Urinary bladder (tissue), 4 donors: ENCODE data around the gene ANKRD63. TPM values are rescaled to one million over a fixed set of nuclear protein-coding genes. Genes with fewer than 3 reads are reported as not detected.

ENCODE experiments used
- DNase-seq: peaks from one replicate; pipeline ENCODE4 v3.0.0-alpha.2; 2015; ENCODE audit errors: extremely low spot score
- H3K27ac ChIP-seq: one replicate; pipeline ENCODE4 v1.5.1; 2013; ENCODE audit warnings: low read depth, mild to moderate bottlenecking, moderate library complexity
- H3K36me3 ChIP-seq: one replicate; pipeline ENCODE4 v1.6.1; 2013; ENCODE audit warnings: mild to moderate bottlenecking, moderate library complexity; ENCODE audit not compliant: insufficient read depth
- H3K4me1 ChIP-seq: one replicate; pipeline ENCODE4 v1.6.1; 2013; ENCODE audit warnings: mild to moderate bottlenecking, moderate library complexity; ENCODE audit not compliant: insufficient read depth
- H3K4me3 ChIP-seq: one replicate; pipeline ENCODE4 v1.5.1; 2013; ENCODE audit warnings: low read depth, low read length
- WGBS: extraction: QIAGEN DNeasy Blood & Tissue Kit; methylation state at CpG from one replicate; pipeline ENCODE4 v1.1.7; 2013; 5-methylcytosine and 5-hydroxymethylcytosine counted together
- polyA plus RNA-seq: library from polyadenylated mRNA; stranded (reverse); fragments of 200-250 nt; gene quantifications from one replicate; pipeline ENCODE4 v1.2.3, GENCODE V29; 2013
- total RNA-seq: library from RNA; depleted of rRNA; stranded (reverse); fragments of >200 nt; gene quantifications from one replicate; pipeline ENCODE4 v1.2.3, GENCODE V29; 2014
- donor health status: healthy with polysubstance abuse.
- donor health status: healthy.

Gene ANKRD63
- total and polyA plus RNA-seq, 2 donors: not detected

- H3K27ac ChIP-seq: no peak overlapping the region
- DNase-seq: no peak
- H3K4me3 ChIP-seq: no peak overlapping the region
- H3K4me1 ChIP-seq: no peaks in the 10 kb centered on the region
- no peaks in the 10 kb centered on the region for H3K36me3 ChIP-seq
- 63% methylated on average over 7 of the region's 7 CpGs for WGBS
Observed at GRCh38 chr15:40259021-40259420, 23.8 kb downstream of the ANKRD63 start.

DNA sequence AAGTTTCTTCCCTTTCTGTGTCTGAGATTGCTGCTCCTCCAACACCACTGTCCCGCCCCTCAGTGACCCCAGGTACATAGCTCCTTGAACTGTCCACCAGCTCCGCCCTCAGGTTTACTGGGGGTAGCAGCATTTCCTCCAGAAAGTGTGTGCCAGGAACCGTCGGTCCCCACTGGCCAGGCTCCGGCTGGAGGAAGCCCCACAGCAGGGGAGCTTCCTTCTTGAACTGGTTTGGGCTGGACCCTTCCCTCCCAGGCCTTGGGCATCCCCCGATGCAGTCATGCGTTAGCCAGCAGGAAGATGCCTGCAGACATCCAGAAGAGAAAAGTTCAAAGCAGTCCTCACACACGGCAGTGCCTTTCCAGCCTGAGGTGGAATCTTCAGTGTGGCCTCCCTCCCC, 24.3 kb downstream of the ANKRD63 start:
- WGBS: 64% methylated on average over 8 of the region's 8 CpGs
- no peak for DNase-seq
- H3K36me3 ChIP-seq: no peaks in the 10 kb centered on the region
- no peak overlapping the region for H3K27ac ChIP-seq
- no peak overlapping the region for H3K4me3 ChIP-seq
- no peaks in the 10 kb centered on the region for H3K4me1 ChIP-seq

GRCh38 chr15:40257656-40258450, 25.0 kb downstream of the ANKRD63 start:
- DNase-seq: no peak
- Histone ChIP-seq H3K36me3 (no peaks in the 10 kb centered on the region), H3K27ac (no peak overlapping the region), H3K4me1 (no peaks in the 10 kb centered on the region), H3K4me3 (no peak overlapping the region)
- 81% methylated on average over 9 of the region's 9 CpGs for WGBS

DNA sequence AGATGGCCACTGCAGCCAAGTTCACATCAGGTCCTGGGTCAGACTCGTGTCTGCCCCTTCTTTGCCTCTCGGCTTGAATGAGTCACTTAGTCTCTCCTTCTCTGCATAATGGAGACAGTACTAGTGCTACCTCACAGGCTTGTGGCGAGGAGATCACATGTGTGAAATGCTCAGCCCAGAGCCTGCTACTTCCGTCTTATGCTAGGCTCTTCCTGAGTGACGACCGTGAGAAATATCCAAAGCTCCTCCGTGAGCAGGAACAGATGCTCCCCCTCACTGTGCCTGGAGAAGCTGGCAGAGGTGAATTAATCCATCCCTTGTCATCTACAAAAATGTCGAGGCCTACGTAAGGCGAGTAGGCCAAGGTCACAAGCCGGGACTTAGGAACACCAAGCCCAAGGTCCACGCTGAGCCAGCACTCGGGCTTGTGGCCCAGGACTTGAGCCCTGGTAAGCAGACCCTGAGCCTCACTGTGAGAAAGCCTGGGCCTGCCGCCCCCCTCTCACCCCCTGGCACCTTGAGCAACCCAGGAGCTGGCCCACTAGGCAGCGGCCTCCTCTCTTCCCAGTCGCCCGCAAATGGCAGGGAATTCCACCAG, 26.1 kb downstream of the ANKRD63 start:
- Histone ChIP-seq H3K27ac (no peak overlapping the region), H3K4me3 (no peak overlapping the region), H3K4me1 (no peaks in the 10 kb centered on the region), H3K36me3 (no peaks in the 10 kb centered on the region)
- WGBS: 91% methylated on average over 17 of the region's 17 CpGs
- DNase-seq: no peak

GRCh38 chr15:40255033-40255432, 27.8 kb downstream of the ANKRD63 start:
- H3K4me1 ChIP-seq: no peaks in the 10 kb centered on the region
- no peak overlapping the region for H3K4me3 ChIP-seq
- no peaks in the 10 kb centered on the region for H3K36me3 ChIP-seq
- H3K27ac ChIP-seq: no peak overlapping the region
- no peak for DNase-seq
- 96% methylated on average over 4 of the region's 4 CpGs for WGBS

DNA sequence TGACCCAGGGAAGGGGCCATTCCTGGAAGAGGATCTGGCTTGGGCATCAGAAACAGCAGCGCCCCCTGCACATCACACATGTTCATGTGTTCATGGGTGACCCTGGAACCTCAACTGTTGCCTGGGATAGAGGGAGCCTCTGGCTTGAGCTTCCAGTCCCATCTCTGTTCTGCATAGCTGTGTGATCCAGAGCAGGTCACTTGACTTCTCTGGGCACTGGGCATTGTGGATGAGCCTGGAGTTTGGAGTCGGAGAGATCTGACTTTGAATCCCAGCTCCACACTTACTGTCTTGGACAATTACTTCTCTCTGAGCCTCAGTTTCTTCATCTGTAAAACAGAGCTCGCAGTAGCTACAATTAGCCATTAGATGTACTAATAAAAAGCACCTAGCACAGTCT, 28.4 kb downstream of the ANKRD63 start:
- no peaks in the 10 kb centered on the region for H3K4me1 ChIP-seq
- H3K36me3 ChIP-seq: no peaks in the 10 kb centered on the region
- H3K27ac ChIP-seq: no peak overlapping the region
- DNase-seq: no peak
- H3K4me3 ChIP-seq: no peak overlapping the region
- 96% methylated on average over 3 of the region's 3 CpGs for WGBS

DNA sequence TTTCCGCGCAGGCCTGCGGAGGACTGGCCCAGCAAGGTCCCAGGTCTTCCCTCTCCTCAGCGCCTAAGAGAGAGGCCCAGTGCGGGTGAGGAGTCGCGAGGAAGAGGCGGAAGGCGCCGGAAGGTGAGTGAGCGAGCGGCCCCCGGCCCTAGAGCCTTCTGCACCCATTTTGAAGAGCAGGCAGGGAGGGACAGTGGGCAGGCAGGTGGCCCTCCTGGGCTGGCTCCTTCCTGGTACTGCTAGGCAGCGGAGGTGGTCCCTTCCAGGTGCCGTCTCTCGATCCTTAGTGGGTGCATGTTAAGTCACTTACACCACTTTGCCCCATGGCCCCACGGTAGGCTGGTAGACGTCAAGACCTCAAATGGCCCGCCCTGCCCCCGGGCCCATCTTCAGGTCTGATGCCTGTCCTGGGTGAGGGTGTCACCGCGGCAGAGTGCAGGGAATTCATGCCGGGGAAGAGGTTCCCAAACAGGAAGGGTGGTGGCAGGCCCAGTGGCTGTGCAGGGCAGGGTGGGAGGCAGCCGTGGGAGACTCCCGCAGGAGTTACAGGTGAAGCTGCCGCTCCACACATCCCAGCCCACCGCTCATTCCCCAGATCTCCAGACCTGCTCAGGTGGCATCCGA, 29.6 kb downstream of the ANKRD63 start:
- Histone ChIP-seq H3K36me3 (no peaks in the 10 kb centered on the region), H3K4me1 (no peaks in the 10 kb centered on the region), H3K4me3 (peak overlapping the region; percentile 44), H3K27ac (no peak overlapping the region)
- no peak for DNase-seq
- WGBS: 41% methylated on average over 28 of the region's 28 CpGs

DNA sequence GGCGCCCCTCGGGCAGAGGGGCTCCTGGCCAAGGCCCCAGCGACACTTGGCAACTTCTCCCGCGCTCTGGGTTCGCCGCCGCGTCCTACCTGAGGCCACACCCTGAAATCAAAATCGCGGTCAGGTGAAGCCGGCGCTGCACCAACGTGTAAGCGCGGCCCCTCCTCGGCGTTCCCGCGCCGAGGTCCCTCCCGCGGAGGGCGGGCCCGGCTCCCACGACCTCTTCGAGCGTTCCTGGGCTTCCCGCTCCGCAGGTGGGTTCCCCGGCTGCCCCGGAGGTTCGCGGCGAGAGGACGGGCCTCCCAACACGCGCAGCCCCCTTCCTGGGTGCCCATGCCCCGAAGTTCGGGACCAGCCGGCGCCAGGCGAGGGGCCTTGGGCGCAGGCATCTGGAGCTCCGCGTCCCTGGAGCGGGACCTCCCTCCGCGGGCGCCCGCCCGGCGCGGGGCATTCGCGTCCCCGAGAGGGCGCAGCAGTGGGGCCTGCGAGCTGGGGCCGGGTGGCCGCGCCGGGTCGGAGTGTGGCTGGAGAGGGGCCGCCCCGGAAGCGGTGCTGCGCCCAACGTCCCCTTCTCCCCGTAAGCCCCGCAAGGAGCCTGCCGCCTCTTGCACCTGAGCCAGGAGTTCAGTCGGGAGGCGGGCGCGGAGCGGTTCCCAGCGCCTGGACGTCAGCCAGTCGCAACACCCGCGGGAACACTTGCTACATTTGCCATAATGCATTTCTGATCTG, 30.3 kb downstream of the ANKRD63 start:
- no peaks in the 10 kb centered on the region for H3K4me1 ChIP-seq
- 3% methylated on average over 82 of the region's 82 CpGs for WGBS
- no peaks in the 10 kb centered on the region for H3K36me3 ChIP-seq
- no peak overlapping the region for H3K27ac ChIP-seq
- DNase-seq: no peak
- H3K4me3 ChIP-seq: peak overlapping the region; percentile 44

GRCh38 chr15:40252141-40252437, 30.8 kb downstream of the ANKRD63 start:
- Histone ChIP-seq H3K4me3 (no peak overlapping the region), H3K36me3 (no peaks in the 10 kb centered on the region), H3K4me1 (no peaks in the 10 kb centered on the region), H3K27ac (no peak overlapping the region)
- no peak for DNase-seq
- WGBS: 60% methylated on average over 27 of the region's 27 CpGs

- Histone ChIP-seq H3K4me1 (no peaks in the 10 kb centered on the region), H3K27ac (no peak overlapping the region), H3K36me3 (no peaks in the 10 kb centered on the region), H3K4me3 (no peak overlapping the region)
- DNase-seq: no peak
- WGBS: 91% methylated on average over 10 of the region's 10 CpGs
Observed at GRCh38 chr15:40251486-40252140, 31.3 kb downstream of the ANKRD63 start.

- no peak for DNase-seq
Observed at GRCh38 chr15:40250771-40251483, 31.9 kb downstream of the ANKRD63 start.

GRCh38 chr15:40250304-40250656, 32.6 kb downstream of the ANKRD63 start:
- DNase-seq: no peak
- Histone ChIP-seq H3K27ac (no peak overlapping the region), H3K36me3 (no peaks in the 10 kb centered on the region), H3K4me3 (no peak overlapping the region), H3K4me1 (no peaks in the 10 kb centered on the region)
- 90% methylated on average over 8 of the region's 8 CpGs for WGBS

More at GRCh38 chr15:40250771-40251483, 31.9 kb downstream of the ANKRD63 start:
- Histone ChIP-seq H3K4me3 (no peak overlapping the region), H3K27ac (no peak overlapping the region), H3K36me3 (no peaks in the 10 kb centered on the region), H3K4me1 (no peaks in the 10 kb centered on the region)
- 87% methylated on average over 13 of the region's 13 CpGs for WGBS
